Liver (tissue), 3 donors: ENCODE data around the gene MRPL10.

ENCODE experiments used
- FOXA1 ChIP-seq: IDR thresholded peaks from 2 replicates; pipeline ENCODE4 v1.6.1; 2016; ENCODE audit warnings: antibody characterized with exemption
- JUND ChIP-seq, 2 donors: IDR thresholded peaks; 2 replicates each; pipeline ENCODE4 v1.6.1; 2016; ENCODE audit warnings: antibody characterized with exemption in 2 of 2
- MAX ChIP-seq: IDR thresholded peaks from 2 replicates; pipeline ENCODE4 v1.6.1; 2016; ENCODE audit warnings: antibody characterized with exemption
- NR2F2 ChIP-seq: IDR thresholded peaks from 2 replicates; pipeline ENCODE4 v1.6.1; 2016; ENCODE audit warnings: antibody characterized with exemption
- SP1 ChIP-seq: IDR thresholded peaks from 2 replicates; pipeline ENCODE4 v1.6.1; 2018; ENCODE audit warnings: antibody characterized with exemption, mild to moderate bottlenecking
- TF ChIP-seq, protein P1 (sequence below): fragments of 150-350 bp; IDR thresholded peaks from 2 replicates; pipeline ENCODE4 v1.5.1; 2017; ENCODE audit warnings: improper control_type of control experiment, low read depth, low read length; ENCODE audit not compliant: missing input control
- TF ChIP-seq, protein P2 (sequence below): IDR thresholded peaks from 2 replicates; pipeline ENCODE4 v1.6.1; 2016; ENCODE audit warnings: antibody characterized with exemption, mild to moderate bottlenecking
- donor health status: healthy.
- donor health status: healthy.

DNA sequence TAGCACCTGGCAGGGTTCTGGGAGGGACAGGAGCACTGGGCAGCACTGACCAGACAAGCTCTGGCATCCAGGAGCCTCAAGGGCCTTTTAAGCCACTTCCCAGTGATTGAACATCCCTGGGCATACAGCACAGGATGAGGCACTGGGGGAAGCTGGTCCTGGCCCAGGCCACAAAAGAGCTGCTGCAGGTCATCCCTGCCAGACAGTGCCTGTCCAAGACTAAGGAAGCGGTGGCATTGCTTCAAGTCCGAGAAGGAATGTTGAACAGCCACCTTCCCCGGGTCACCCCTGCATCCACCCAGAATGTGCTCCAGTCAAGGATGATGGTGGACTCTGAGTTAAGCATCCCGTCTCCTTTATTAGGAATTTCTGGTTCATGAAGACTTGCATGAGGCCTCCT lies 8.6 kb downstream of the MRPL10 start:
- TF ChIP-seq MAX: no peak
- TF ChIP-seq FOXA1: no peak
- TF ChIP-seq, protein P1, sequence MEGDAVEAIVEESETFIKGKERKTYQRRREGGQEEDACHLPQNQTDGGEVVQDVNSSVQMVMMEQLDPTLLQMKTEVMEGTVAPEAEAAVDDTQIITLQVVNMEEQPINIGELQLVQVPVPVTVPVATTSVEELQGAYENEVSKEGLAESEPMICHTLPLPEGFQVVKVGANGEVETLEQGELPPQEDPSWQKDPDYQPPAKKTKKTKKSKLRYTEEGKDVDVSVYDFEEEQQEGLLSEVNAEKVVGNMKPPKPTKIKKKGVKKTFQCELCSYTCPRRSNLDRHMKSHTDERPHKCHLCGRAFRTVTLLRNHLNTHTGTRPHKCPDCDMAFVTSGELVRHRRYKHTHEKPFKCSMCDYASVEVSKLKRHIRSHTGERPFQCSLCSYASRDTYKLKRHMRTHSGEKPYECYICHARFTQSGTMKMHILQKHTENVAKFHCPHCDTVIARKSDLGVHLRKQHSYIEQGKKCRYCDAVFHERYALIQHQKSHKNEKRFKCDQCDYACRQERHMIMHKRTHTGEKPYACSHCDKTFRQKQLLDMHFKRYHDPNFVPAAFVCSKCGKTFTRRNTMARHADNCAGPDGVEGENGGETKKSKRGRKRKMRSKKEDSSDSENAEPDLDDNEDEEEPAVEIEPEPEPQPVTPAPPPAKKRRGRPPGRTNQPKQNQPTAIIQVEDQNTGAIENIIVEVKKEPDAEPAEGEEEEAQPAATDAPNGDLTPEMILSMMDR: no peak
- TF ChIP-seq JUND (IDR thresholded peaks at IDR 0.05): no peak
- TF ChIP-seq NR2F2: no peak
- TF ChIP-seq, protein P2, sequence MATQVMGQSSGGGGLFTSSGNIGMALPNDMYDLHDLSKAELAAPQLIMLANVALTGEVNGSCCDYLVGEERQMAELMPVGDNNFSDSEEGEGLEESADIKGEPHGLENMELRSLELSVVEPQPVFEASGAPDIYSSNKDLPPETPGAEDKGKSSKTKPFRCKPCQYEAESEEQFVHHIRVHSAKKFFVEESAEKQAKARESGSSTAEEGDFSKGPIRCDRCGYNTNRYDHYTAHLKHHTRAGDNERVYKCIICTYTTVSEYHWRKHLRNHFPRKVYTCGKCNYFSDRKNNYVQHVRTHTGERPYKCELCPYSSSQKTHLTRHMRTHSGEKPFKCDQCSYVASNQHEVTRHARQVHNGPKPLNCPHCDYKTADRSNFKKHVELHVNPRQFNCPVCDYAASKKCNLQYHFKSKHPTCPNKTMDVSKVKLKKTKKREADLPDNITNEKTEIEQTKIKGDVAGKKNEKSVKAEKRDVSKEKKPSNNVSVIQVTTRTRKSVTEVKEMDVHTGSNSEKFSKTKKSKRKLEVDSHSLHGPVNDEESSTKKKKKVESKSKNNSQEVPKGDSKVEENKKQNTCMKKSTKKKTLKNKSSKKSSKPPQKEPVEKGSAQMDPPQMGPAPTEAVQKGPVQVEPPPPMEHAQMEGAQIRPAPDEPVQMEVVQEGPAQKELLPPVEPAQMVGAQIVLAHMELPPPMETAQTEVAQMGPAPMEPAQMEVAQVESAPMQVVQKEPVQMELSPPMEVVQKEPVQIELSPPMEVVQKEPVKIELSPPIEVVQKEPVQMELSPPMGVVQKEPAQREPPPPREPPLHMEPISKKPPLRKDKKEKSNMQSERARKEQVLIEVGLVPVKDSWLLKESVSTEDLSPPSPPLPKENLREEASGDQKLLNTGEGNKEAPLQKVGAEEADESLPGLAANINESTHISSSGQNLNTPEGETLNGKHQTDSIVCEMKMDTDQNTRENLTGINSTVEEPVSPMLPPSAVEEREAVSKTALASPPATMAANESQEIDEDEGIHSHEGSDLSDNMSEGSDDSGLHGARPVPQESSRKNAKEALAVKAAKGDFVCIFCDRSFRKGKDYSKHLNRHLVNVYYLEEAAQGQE: no peak
- no peak for TF ChIP-seq SP1
